ENCODE data around the gene FCAR.
"Not testable (repeated sequence)": the region's sequence is repeated elsewhere in the genome, so short reads cannot be mapped to it uniquely, and the experiment has no call there.

The FCAR gene

GRCh38 chr19:54871696-54872095, 2.3 kb upstream of the FCAR start:
- FAIRE-seq = no peak
- DNase-seq (ENCODE audit: insufficient read length) = no peak
- TF ChIP-seq POLR2AphosphoS5 (IDR thresholded peaks at IDR 0.05; ENCODE audit: low read depth, low read length) = no peak
- no peak for TF ChIP-seq TAF1 (IDR thresholded peaks at IDR 0.05; ENCODE audit: borderline replicate concordance, low read depth, low read length)
- no peak for TF ChIP-seq POLR2A (IDR thresholded peaks at IDR 0.05; ENCODE audit: low read depth, low read length)

- no peak for DNase-seq (ENCODE audit: insufficient read length)
- no peak for FAIRE-seq
- no peak for TF ChIP-seq POLR2AphosphoS5 (IDR thresholded peaks at IDR 0.05; ENCODE audit: low read depth, low read length)
- no peak for TF ChIP-seq POLR2A (IDR thresholded peaks at IDR 0.05; ENCODE audit: low read depth, low read length)
- no peak for TF ChIP-seq TAF1 (IDR thresholded peaks at IDR 0.05; ENCODE audit: borderline replicate concordance, low read depth, low read length)
Observed at GRCh38 chr19:54875506-54875905, 1.5 kb downstream of the FCAR start.

GRCh38 chr19:54877471-54877870, 3.4 kb downstream of the FCAR start:
- FAIRE-seq (no peak), DNase-seq (ENCODE audit: insufficient read length) (no peak)
- TF ChIP-seq POLR2A (IDR thresholded peaks at IDR 0.05; ENCODE audit: low read depth, low read length) = no peak
- TF ChIP-seq TAF1 (IDR thresholded peaks at IDR 0.05; ENCODE audit: borderline replicate concordance, low read depth, low read length) = no peak
- TF ChIP-seq POLR2AphosphoS5 (IDR thresholded peaks at IDR 0.05; ENCODE audit: low read depth, low read length) = no peak

GRCh38 chr19:54881884-54882283, 7.8 kb downstream of the FCAR start:
- TF ChIP-seq POLR2A (IDR thresholded peaks at IDR 0.05; ENCODE audit: low read depth, low read length) (no peak), TAF1 (IDR thresholded peaks at IDR 0.05; ENCODE audit: borderline replicate concordance, low read depth, low read length) (no peak), POLR2AphosphoS5 (IDR thresholded peaks at IDR 0.05; ENCODE audit: low read depth, low read length) (no peak)
- no peak for FAIRE-seq
- DNase-seq (ENCODE audit: insufficient read length) = no peak

- TF ChIP-seq TAF1 (IDR thresholded peaks at IDR 0.05; ENCODE audit: borderline replicate concordance, low read depth, low read length) (no peak), POLR2A (IDR thresholded peaks at IDR 0.05; ENCODE audit: low read depth, low read length) (no peak), POLR2AphosphoS5 (IDR thresholded peaks at IDR 0.05; ENCODE audit: low read depth, low read length) (no peak)
- no peak for DNase-seq (ENCODE audit: insufficient read length)
- FAIRE-seq = no peak
Observed at GRCh38 chr19:54882758-54883157, 8.7 kb downstream of the FCAR start.

- no peak for DNase-seq (ENCODE audit: insufficient read length)
- TF ChIP-seq POLR2A (IDR thresholded peaks at IDR 0.05; ENCODE audit: low read depth, low read length) = no peak
- no peak for TF ChIP-seq POLR2AphosphoS5 (IDR thresholded peaks at IDR 0.05; ENCODE audit: low read depth, low read length)
- TF ChIP-seq TAF1 (IDR thresholded peaks at IDR 0.05; ENCODE audit: borderline replicate concordance, low read depth, low read length) = no peak
- FAIRE-seq = no peak
Observed at GRCh38 chr19:54883228-54883627, 9.2 kb downstream of the FCAR start.

GRCh38 chr19:54888239-54888638, 14.2 kb downstream of the FCAR start:
- no peak for DNase-seq (ENCODE audit: insufficient read length)
- TF ChIP-seq POLR2A (IDR thresholded peaks at IDR 0.05; ENCODE audit: low read depth, low read length) (no peak), TAF1 (IDR thresholded peaks at IDR 0.05; ENCODE audit: borderline replicate concordance, low read depth, low read length) (no peak), POLR2AphosphoS5 (IDR thresholded peaks at IDR 0.05; ENCODE audit: low read depth, low read length) (no peak)
- no peak for FAIRE-seq

- no peak for DNase-seq (ENCODE audit: insufficient read length)
- TF ChIP-seq TAF1 (IDR thresholded peaks at IDR 0.05; ENCODE audit: borderline replicate concordance, low read depth, low read length) (no peak), POLR2A (IDR thresholded peaks at IDR 0.05; ENCODE audit: low read depth, low read length) (no peak), POLR2AphosphoS5 (IDR thresholded peaks at IDR 0.05; ENCODE audit: low read depth, low read length) (no peak)
- no peak for FAIRE-seq
Observed at GRCh38 chr19:54889566-54889965, 15.5 kb downstream of the FCAR start.

- DNase-seq (ENCODE audit: insufficient read length) (no peak), FAIRE-seq (no peak)
- TF ChIP-seq POLR2A (IDR thresholded peaks at IDR 0.05; ENCODE audit: low read depth, low read length) = no peak
- TF ChIP-seq TAF1 (IDR thresholded peaks at IDR 0.05; ENCODE audit: borderline replicate concordance, low read depth, low read length) = no peak
- TF ChIP-seq POLR2AphosphoS5 (IDR thresholded peaks at IDR 0.05; ENCODE audit: low read depth, low read length) = no peak
Observed at GRCh38 chr19:54893406-54893805, 19.4 kb downstream of the FCAR start.

- DNase-seq (ENCODE audit: insufficient read length); FAIRE-seq: not testable (repeated sequence)
Observed at GRCh38 chr19:54894106-54894505, 20.1 kb downstream of the FCAR start.

- no peak for DNase-seq (ENCODE audit: insufficient read length)
- FAIRE-seq = no peak
- no peak for TF ChIP-seq POLR2A (IDR thresholded peaks at IDR 0.05; ENCODE audit: low read depth, low read length)
- TF ChIP-seq POLR2AphosphoS5 (IDR thresholded peaks at IDR 0.05; ENCODE audit: low read depth, low read length) = no peak
- TF ChIP-seq TAF1 (IDR thresholded peaks at IDR 0.05; ENCODE audit: borderline replicate concordance, low read depth, low read length) = no peak
Observed at GRCh38 chr19:54896036-54896435, 22.0 kb downstream of the FCAR start.

- FAIRE-seq; DNase-seq (ENCODE audit: insufficient read length): not testable (repeated sequence)
Observed at GRCh38 chr19:54898685-54899084, 24.6 kb downstream of the FCAR start.

GRCh38 chr19:54899646-54900045, 25.6 kb downstream of the FCAR start:
- not testable (repeated sequence) for FAIRE-seq; DNase-seq (ENCODE audit: insufficient read length)

GRCh38 chr19:54901153-54901552, 27.1 kb downstream of the FCAR start:
- not testable (repeated sequence) for FAIRE-seq; DNase-seq (ENCODE audit: insufficient read length)

Data from GM12892 (cell line).